NAMALWA (cell line): ENCODE results near the gene ADGRD2.
"Not testable (repeated sequence)": the region's sequence is repeated elsewhere in the genome, so short reads cannot be mapped to it uniquely, and the experiment has no call there.

Source experiments
- DNase-seq: peaks from one replicate; pipeline ENCODE4 v3.0.0-alpha.2; 2015; ENCODE audit warnings: low spot score

Gene ADGRD2

DNA sequence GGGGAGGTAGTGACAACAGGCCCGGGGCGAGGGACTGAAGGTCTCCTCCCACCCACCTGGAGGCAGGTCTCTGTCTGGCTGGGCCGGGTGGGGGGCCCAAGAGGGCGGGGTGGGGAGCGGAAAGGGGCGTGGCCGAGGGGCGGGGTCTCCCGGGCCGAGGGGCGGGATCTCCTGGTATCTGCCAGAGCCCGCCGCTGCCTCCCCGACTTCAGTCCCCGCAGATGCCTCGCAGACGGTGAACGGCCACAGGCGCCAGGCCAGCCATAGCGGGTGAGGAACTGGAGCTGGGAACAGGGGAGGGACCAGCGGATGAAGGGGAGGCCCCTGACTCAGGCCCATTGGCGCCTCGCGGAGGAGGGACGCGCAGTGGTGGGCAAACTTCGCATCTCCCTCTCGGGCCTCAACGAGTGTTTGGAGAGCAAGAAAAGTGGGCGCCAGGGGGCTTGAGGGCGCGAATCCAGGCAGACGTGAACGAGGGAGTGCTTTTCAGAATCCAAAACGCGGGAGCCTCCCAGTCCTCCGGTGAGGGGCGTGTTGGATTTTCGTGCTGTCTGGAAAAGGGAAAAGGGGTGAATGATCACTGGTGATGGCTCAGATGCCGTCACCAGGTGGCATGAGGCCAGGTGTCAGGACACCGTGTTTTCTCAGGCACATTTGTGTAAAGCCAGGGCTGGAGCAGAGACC, at the start of gene ADGRD2:
Gene ADGRD2, plus strand, starts transcription at position 211 of the 684 bp plus-strand sequence. CDS start 1,216 bp downstream, outside the sequence.
- no peak for DNase-seq

DNA sequence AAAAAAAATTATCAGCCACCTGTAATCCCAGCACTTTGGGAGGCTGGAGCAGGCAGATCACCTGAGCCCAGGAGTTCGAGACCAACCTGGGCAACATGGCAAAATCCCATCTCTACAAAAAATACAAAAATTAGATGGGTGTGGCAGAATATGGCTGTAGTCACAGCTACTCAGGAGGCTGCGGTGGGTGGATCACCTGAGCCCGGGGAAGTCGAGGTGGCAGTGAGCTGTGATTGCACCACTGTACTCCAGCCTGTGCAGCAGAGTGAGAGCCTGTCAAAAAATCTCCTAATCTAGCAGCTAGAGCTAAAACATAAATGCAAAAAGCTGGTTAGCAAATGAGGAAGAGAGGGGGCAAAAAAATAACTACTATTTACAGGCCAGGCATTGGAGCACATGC, 47.0 kb upstream of the ADGRD2 start:
- no peak for DNase-seq

GRCh38 chr9:124409410-124409809, 40.8 kb upstream of the ADGRD2 start:
- DNase-seq = no peak

GRCh38 chr9:124410321-124410913, 39.8 kb upstream of the ADGRD2 start:
- peak; percentile 48 for DNase-seq

DNA sequence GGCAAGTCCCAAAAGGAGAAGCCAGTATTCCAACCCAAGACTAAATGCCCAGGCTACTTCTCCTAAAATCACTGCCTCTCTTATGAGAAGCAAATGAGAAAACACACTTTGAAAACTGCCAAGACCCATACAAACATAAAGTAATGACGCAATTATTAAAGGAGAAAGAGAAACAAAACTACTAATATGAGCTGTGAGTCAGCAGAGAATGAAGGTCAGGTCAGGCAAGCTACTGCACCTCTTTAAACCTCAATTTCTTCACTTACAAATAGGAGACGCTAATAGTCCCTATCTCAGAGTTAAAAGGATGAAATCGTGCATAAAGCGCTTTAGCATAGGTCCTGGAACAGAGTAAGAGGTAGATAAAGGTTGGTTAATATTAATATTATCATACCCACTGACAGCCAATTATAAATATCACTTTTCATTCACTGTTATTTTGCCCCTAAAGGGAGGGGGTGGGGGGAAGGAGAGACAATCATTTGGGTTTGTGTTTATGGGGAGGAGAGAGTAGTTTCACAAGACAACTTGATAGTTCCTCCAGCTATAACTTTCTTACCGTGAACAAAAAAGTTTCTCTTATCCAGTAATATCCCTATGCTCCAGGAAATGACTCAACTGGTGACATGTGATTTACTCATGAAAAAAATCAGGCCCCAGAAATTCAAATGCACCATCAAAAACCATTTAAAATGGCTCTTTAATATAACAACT, 38.6 kb upstream of the ADGRD2 start:
- no peak for DNase-seq

GRCh38 chr9:124412228-124412575, 38.0 kb upstream of the ADGRD2 start:
- no peak for DNase-seq

DNA sequence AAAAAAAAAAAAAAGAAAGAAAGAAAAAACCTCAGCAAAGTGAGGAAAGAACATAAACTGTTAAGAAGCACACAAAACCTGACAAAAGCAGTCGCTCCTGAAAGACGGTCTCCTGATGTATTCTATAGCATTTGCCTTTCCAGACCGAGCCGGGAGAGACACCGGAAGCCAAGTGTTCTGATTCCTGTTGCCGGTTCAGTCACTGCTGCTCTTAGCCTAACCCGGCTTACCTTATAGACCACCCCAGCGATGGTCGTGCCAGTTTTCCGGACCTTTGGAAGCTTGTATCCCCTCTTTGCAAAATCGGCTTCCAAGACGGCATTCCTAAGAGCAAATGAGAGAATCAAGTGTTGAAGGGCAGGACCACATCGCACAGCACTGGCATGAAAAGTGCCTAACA, 35.6 kb upstream of the ADGRD2 start:
- DNase-seq = no peak

GRCh38 chr9:124415102-124415851, 35.0 kb upstream of the ADGRD2 start, which contains the start of gene PSMB7:
Gene PSMB7, minus strand, starts transcription at chr9:124415442. Its CDS starts 17 bp downstream, at chr9:124415425.
- peak; percentile 98 for DNase-seq

- peak; percentile 34 for DNase-seq
Observed at GRCh38 chr9:124415852-124416484, 34.3 kb upstream of the ADGRD2 start.

- DNase-seq = no peak
Observed at GRCh38 chr9:124419832-124420489, 30.3 kb upstream of the ADGRD2 start.

GRCh38 chr9:124420991-124421543, 29.2 kb upstream of the ADGRD2 start:
- DNase-seq = peak; percentile 65

GRCh38 chr9:124423155-124423554, 27.1 kb upstream of the ADGRD2 start:
- no peak for DNase-seq

DNA sequence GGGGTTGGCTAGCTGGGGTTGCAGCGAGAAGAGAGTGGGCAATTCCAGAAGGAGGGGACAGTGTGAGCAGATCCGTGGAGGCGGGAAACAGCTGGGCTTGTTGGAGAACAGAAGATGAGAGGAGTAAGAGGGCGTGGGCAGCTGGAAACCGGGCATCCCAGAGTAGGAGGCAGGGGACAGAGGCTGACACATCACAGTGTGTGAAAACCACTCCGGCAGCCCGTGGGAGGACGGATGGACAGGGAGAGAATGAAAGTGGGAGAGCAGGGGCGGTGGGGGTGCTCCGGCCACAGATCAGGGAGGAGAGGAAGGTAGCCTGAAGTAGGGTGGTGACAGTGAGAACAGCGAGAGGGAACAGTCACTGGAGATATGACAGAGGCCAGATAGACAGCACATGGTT, 26.7 kb upstream of the ADGRD2 start:
- no peak for DNase-seq

GRCh38 chr9:124425733-124426132, 24.5 kb upstream of the ADGRD2 start:
- not testable (repeated sequence) for DNase-seq

DNA sequence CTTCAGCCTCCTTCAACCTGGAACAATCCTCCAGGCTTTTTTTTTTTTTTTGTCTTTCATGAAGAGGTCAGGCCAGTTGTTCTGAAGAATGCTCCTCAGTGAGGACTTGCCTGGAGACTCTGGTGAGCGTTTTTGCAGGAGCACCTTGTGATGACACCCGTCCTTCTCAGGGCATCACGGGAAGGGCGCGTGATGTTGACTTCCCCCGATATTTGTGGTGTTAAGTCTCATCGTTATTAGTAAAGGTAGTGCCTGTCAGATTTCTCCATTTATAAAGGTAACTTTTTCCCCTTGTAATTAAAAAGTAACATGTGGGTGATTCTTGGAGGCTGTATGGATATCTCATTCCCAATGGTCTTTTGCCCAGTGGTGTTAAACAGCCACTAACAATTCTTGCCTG, 23.9 kb upstream of the ADGRD2 start:
- no peak for DNase-seq

GRCh38 chr9:124427281-124427680, 23.0 kb upstream of the ADGRD2 start:
- no peak for DNase-seq

DNA sequence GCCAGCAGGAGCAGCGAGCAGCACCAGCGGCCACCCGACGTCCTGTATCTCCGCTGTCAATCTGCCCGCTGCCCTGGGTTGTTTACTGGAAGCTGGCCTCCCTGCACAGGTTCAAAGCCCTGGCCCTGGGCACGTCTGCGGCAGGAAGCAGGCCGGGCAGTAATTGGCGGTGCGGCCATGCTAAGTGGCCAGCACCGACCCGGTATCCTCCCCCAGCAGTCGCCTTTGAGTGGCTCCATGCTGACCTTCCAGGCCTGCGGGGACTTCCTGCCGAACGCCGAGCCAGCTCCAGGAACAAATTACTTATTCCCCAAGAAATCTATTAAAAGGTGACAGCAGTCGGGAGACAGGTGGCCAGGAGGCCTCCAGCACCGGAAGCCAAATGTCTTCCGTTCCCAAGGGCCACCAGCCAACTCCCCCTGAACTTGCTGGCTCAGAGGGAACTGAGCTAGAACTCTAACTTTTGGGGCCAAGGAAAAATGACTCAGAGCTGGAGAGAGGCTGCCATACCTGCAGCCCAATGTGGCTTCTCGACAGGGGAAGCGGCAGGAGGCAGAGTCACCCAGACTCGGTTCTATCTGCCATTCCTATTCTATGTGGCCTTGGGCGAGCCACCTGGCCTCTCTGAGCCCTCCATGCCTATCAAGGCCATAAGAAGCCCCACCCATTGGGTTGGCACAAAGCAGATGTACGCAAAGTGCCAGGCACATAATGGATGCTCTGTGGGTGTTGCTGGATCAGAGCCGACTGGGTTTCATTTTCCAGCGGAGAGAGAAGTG, 21.3 kb upstream of the ADGRD2 start:
- no peak for DNase-seq

GRCh38 chr9:124429530-124429867, 20.8 kb upstream of the ADGRD2 start:
- DNase-seq = no peak

DNA sequence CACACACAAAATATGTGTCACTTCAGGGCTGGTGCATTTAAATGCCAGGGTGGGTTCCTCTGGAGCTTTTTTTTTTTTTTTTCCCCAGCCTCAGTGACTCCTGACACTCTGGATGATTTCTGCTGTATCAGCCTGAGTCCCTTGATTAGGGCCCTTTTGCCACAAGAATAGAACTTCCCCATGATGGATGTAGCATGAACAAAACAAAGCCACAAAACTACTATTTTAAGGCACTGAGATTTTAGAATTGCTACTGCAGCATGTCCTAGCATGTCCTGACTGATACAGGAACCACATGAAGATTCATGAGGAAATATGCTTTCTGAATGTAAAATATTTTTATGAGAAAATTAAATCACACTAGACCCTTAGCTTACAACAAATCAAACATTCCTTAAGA, 13.9 kb upstream of the ADGRD2 start:
- no peak for DNase-seq

DNA sequence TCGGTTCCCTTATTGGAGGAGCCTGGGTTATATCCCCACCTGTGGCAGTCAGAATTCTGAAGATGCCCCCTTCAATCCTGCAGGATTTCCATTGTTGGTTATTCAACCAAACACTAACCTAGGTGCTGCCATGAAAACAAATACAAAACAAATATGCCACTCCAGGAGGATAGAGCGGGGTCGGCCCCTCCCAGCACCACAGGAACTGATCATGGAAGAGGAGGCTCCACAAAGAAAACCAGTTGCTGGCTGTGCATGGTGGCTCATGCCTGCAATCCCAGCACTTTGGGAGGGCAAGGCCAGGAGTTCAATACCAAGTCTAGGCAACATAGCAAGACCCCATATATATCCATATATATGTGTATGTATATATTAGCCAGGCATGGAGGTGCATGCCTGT, 13.2 kb upstream of the ADGRD2 start:
- DNase-seq = no peak

GRCh38 chr9:124438091-124438490, 12.2 kb upstream of the ADGRD2 start:
- DNase-seq = no peak
